ENCODE results near the gene RBSN.

The RBSN gene

DNA sequence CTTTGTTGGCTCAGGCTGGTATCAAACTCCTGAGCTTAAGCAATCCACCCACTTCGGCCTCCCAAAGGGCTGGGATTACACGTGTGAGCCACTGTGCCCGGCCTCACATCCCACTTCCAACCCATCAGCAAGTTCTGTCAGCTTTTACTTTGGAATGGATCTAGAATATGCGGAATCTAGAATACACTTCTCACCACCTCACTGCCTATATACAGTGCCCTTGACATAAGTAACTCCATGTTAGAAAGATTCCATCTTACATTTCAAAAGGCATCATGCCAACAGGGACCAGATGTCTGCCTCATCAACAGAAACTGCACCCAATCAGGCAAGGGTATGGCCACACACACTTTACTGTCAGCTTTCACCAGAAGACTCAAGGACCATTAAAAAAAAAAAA, 9.9 kb upstream of the RBSN start:
- no peak for TF ChIP-seq CTCF (conservative IDR thresholded peaks at IDR 0.05; ENCODE audit: low read depth, low read length)
- no peak overlapping the region for H3K4me3 ChIP-seq (ENCODE audit: low read length)
- no peak for DNase-seq (ENCODE audit: low read depth)

DNA sequence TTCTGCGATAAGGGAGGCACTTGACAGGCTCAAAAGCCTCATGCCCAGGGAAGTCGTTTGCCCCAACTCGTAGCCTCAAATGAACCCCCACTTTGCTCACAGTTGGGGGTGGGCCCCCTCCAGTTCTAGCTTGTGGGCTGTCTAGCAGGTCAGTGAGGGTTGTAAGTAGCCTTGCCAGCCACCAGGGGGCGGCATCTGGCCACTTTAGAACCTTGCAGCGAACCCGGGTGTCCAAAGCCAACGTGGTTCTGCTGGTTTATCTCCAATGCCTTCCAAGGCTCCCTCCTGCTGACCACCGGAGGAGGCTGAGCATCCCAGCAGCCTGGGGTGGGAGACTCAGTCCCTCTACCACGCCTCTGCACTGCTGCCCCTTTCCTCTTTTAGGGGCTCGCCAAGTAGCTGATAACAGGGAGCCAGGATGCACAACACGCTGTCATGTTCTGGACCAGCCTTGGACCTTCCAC, 9.2 kb upstream of the RBSN start:
- TF ChIP-seq CTCF (conservative IDR thresholded peaks at IDR 0.05; ENCODE audit: low read depth, low read length): peak; percentile 97
- no peak overlapping the region for H3K4me3 ChIP-seq (ENCODE audit: low read length)

GRCh38 chr3:15107075-15107947, 8.4 kb upstream of the RBSN start:
- TF ChIP-seq CTCF (conservative IDR thresholded peaks at IDR 0.05; ENCODE audit: low read depth, low read length): no peak
- H3K4me3 ChIP-seq (ENCODE audit: low read length): no peak overlapping the region
- no peak for DNase-seq (ENCODE audit: low read depth)

More for the DNA sequence above, 9.2 kb upstream of the RBSN start:
- DNase-seq (ENCODE audit: low read depth): no peak

- TF ChIP-seq CTCF (conservative IDR thresholded peaks at IDR 0.05; ENCODE audit: low read depth, low read length): no peak
- no peak overlapping the region for H3K4me3 ChIP-seq (ENCODE audit: low read length)
- no peak for DNase-seq (ENCODE audit: low read depth)
These were observed 3.9 kb upstream of the RBSN start for GRCh38 chr3:15102836-15103235.

DNA sequence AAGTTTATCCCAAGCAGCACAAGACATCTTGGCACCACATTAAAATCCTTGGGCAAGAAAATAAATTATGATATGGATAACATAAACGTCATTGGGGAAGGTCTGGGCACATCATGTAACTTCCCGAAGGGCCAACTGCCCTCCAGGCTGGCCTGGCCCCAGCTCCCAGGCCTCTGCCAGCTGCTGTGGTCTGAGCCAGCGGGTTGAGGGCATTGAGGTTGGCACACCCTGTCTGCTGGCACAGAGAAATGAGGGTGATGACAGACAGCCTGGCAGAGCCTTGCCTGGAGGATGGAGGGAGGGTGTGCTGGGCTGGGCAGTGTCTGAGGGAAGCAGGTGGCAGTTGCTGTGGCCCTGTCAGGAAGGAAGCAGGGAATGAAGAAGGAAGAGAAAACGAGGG, 3.3 kb upstream of the RBSN start:
- no peak for TF ChIP-seq CTCF (conservative IDR thresholded peaks at IDR 0.05; ENCODE audit: low read depth, low read length)
- DNase-seq (ENCODE audit: low read depth): no peak
- H3K4me3 ChIP-seq (ENCODE audit: low read length): no peak overlapping the region

DNA sequence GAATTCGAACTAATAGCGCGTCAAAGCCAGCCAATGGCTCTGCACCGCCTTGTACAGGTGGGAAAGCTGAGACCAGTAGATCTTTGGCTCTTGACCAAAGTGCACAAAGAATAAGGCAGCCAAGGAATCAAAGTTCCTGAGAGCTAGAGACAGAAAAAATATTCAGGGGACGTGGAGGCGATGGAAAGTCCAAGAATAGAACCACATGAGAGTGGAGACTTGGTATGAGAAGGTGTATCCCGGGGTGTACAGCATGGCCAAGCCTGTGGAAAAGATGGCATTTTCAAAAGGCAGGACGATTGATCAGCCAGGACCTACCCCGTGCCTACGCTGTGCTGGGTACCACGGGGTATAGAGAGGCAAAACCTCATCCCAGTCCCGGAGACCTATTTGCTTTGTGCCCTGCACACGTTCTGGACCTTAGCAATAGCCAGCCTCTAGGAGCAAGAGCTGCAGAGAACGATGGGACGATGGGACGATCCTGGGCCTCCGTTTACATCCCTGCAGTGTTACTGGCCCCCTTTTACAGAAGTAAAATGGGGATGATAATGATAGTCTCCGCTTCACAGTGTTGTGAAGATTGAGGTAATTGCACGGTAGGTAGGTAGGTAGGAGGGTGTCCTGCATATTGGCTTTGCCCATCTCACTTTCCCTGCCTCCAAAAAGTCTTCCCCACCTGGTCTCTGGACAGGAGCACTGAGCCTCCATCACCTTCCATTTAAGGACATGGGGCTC, 583 bp upstream of the RBSN start:
- DNase-seq (ENCODE audit: low read depth): no peak
- H3K4me3 ChIP-seq (ENCODE audit: low read length): peak overlapping the region; percentile 99
- no peak for TF ChIP-seq CTCF (conservative IDR thresholded peaks at IDR 0.05; ENCODE audit: low read depth, low read length)

Data from retinal pigment epithelial cell (primary cell).